SU-DHL-6 (cell line): ENCODE measurements around the gene CIRBP.

Experiments used
- H2AFZ ChIP-seq: fragments of 200-600 bp; sonication (generic); 2 replicates; pipeline ENCODE4 v1.6.1; 2014; ENCODE audit warnings: low read depth, mild to moderate bottlenecking, moderate library complexity, mixed read lengths, antibody characterized with exemption, low read length; ENCODE audit not compliant: severe bottlenecking
- H3F3A ChIP-seq: fragments of 200-600 bp; shearing (Covaris generic); 2 replicates; pipeline ENCODE4 v1.6.0; 2016; ENCODE audit warnings: antibody characterized with exemption, mild to moderate bottlenecking; ENCODE audit not compliant: insufficient read depth
- H3K27ac ChIP-seq: fragments of 200-600 bp; sonication (generic); 2 replicates; pipeline ENCODE4 v1.5.1; 2016; ENCODE audit warnings: low read depth, mild to moderate bottlenecking, low read length, moderate library complexity, mixed read lengths
- H3K27me3 ChIP-seq: fragments of 200-600 bp; sonication (generic), shearing (Covaris generic); 2 replicates; pipeline ENCODE4 v1.6.0; 2014; ENCODE audit warnings: mild to moderate bottlenecking, low read length
- H3K36me3 ChIP-seq: fragments of 200-600 bp; sonication (generic); 2 replicates; pipeline ENCODE4 v1.6.1; 2014; ENCODE audit warnings: mild to moderate bottlenecking, low read length, mixed read lengths
- H3K4me2 ChIP-seq: fragments of 300-600, 200-600 bp; shearing (Covaris generic), sonication (generic); 2 replicates; pipeline ENCODE4 v1.6.0; 2014; ENCODE audit warnings: low read length, low read depth, mild to moderate bottlenecking; ENCODE audit not compliant: poor library complexity, severe bottlenecking
- H3K4me3 ChIP-seq: fragments of 200-600 bp; sonication (generic); 2 replicates; pipeline ENCODE4 v1.5.1; 2014; ENCODE audit warnings: antibody characterized with exemption, low read length, mild to moderate bottlenecking, mixed read lengths; ENCODE audit not compliant: insufficient read depth, poor library complexity, severe bottlenecking
- H3K79me2 ChIP-seq: fragments of 200-600 bp; sonication (generic); 2 replicates; pipeline ENCODE4 v1.6.1; 2014; ENCODE audit warnings: mild to moderate bottlenecking, low read length, moderate library complexity; ENCODE audit not compliant: insufficient read depth
- H3K9ac ChIP-seq: fragments of 200-600 bp; sonication (generic); 2 replicates; pipeline ENCODE4 v1.7.0; 2014; ENCODE audit warnings: mild to moderate bottlenecking, low read length
- H3K9me2 ChIP-seq: fragments of 200-600 bp; sonication (generic); replicated peaks from 2 replicates; pipeline ENCODE4 v1.6.1; 2014; ENCODE audit warnings: low read length; ENCODE audit not compliant: insufficient read depth
- H3K9me3 ChIP-seq: fragments of 200-600 bp; sonication (generic); 2 replicates; pipeline ENCODE4 v1.6.1; 2014; ENCODE audit warnings: low read length, mixed read lengths; ENCODE audit not compliant: insufficient read depth
- H4K20me1 ChIP-seq: fragments of 200-600 bp; sonication (generic); 2 replicates; pipeline ENCODE4 v1.6.1; 2014; ENCODE audit warnings: low read depth, mild to moderate bottlenecking, antibody characterized with exemption, low read length, moderate library complexity, mixed read lengths
- CTCF ChIP-seq: fragments of 200-600 bp; sonication (generic); IDR thresholded peaks from one replicate; pipeline ENCODE4 v1.5.1; 2017; ENCODE audit warnings: antibody characterized with exemption, mild to moderate bottlenecking, low read length, moderate library complexity; ENCODE audit not compliant: insufficient read depth, poor library complexity, severe bottlenecking
- EZH2phosphoT487 ChIP-seq: fragments of 200-600 bp; sonication (generic), shearing (Covaris generic); conservative IDR thresholded peaks from 2 replicates; pipeline ENCODE4 v1.6.1; 2018; ENCODE audit warnings: mild to moderate bottlenecking, antibody characterized with exemption, low read length, moderate library complexity, mixed read lengths

Gene CIRBP

GRCh38 chr19:1276628-1277022 lies 7.5 kb downstream of the CIRBP start:
- Histone ChIP-seq H3K27me3 (no peaks in the 10 kb centered on the region), H3K4me3 (peak overlapping the region; percentile 66), H3K9ac (peak overlapping the region; percentile 96), H3K9me3 (no peaks in the 10 kb centered on the region), H3K4me2 (peak overlapping the region; percentile 81), H2AFZ (no peak overlapping the region), H3K79me2 (peaks cover 13% of the 10 kb centered on the region; the same call in 1 of the 2 replicates), H3F3A (peaks cover 38% of the 10 kb centered on the region), H3K27ac (peak overlapping the region; percentile 84), H4K20me1 (no peaks in the 10 kb centered on the region), H3K36me3 (peaks cover 6% of the 10 kb centered on the region; the same call in 1 of the 2 replicates), H3K9me2 (no peaks in the 10 kb centered on the region)
- TF ChIP-seq CTCF, result no peak
- no peak for TF ChIP-seq EZH2phosphoT487

DNA sequence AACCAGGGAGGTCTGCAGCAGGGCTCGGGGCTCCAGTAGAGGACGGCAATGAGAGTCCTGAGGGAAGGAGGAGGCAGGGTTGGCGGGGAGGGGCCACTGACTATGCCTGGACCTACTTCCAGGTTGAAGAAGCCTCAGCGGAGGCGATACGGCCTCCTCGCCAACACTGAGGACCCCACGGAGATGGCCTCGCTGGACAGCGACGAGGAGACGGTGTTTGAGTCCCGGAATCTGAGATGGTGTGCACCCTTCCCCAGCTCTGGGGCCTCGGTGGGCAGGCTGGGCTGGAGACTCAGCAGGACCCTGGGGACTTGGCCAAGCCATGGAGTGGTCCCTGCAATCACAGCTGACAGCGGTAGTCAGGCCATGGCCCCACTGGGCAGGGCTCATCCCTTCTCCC lies 7.9 kb downstream of the CIRBP start:
- Histone ChIP-seq H3K4me3 (peak overlapping the region; percentile 66), H3K27ac (peak overlapping the region; percentile 84), H3F3A (peaks cover 33% of the 10 kb centered on the region), H3K36me3 (peaks cover 6% of the 10 kb centered on the region; the same call in 1 of the 2 replicates), H3K27me3 (no peaks in the 10 kb centered on the region), H4K20me1 (no peaks in the 10 kb centered on the region), H3K79me2 (peaks cover 13% of the 10 kb centered on the region; the same call in 1 of the 2 replicates), H3K9me2 (no peaks in the 10 kb centered on the region), H3K4me2 (peak overlapping the region; percentile 81), H3K9ac (peak overlapping the region; percentile 96), H2AFZ (no peak overlapping the region), H3K9me3 (no peaks in the 10 kb centered on the region)
- no peak for TF ChIP-seq CTCF
- TF ChIP-seq EZH2phosphoT487, result no peak

DNA sequence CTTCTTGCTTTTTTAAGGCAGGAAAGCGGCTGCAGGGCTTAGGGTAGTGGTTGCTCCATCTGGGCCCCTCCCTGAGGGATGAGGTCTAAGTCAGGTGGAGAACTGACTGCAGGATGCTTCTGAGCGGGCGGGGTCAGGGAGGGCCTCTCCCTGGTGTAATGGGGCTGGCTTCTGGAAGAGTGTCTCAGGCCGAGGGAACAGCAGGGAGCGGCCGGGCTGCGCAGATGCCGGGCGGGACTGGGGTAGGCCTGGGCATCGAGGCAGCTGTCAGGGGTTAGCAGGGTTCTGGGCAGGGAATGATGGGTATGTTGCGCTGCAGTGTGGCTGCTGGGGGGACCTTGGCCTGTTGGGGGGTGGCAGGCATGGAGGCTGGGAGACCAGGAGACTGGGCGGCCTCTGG lies 8.9 kb downstream of the CIRBP start:
- H4K20me1 ChIP-seq, result no peaks in the 10 kb centered on the region
- H3K36me3 ChIP-seq, result no peaks in the 10 kb centered on the region; the same call in 1 of the 2 replicates
- no peak overlapping the region for H3K4me2 ChIP-seq
- H3K9me2 ChIP-seq, result no peaks in the 10 kb centered on the region
- H3K79me2 ChIP-seq, result peaks cover 13% of the 10 kb centered on the region; the same call in 1 of the 2 replicates
- no peaks in the 10 kb centered on the region for H3K9me3 ChIP-seq
- H3K27me3 ChIP-seq, result no peaks in the 10 kb centered on the region
- TF ChIP-seq EZH2phosphoT487 (no peak), CTCF (no peak)
- H3F3A ChIP-seq, result peaks cover 23% of the 10 kb centered on the region
- H3K27ac ChIP-seq, result no peak overlapping the region
- H3K4me3 ChIP-seq, result no peak overlapping the region
- no peak overlapping the region for H3K9ac ChIP-seq
- H2AFZ ChIP-seq, result no peak overlapping the region
